MM.1S (cell line): ENCODE data around the gene AGGF1.

ENCODE experiments used
- EZH2 ChIP-seq: fragments of 300-600 bp; sonication (generic); optimal IDR thresholded peaks from 2 replicates; pipeline ENCODE3; 2017; ENCODE audit warnings: low read depth, mild to moderate bottlenecking, antibody characterized with exemption, low read length, mixed read lengths
- EZH2phosphoT487 ChIP-seq: fragments of 300-600 bp; sonication (generic); IDR thresholded peaks from 2 replicates; pipeline ENCODE4 v1.6.1; 2018; ENCODE audit warnings: antibody characterized with exemption, low read length
- TF ChIP-seq, protein P1 (sequence below): fragments of 300-600 bp; sonication (generic); IDR thresholded peaks from 2 replicates; pipeline ENCODE4 v1.5.1; 2016; ENCODE audit warnings: antibody characterized with exemption, low read length, mixed read lengths

GRCh38 chr5:77011498-77011897, 18.7 kb upstream of the AGGF1 start:
- TF ChIP-seq, protein P1, sequence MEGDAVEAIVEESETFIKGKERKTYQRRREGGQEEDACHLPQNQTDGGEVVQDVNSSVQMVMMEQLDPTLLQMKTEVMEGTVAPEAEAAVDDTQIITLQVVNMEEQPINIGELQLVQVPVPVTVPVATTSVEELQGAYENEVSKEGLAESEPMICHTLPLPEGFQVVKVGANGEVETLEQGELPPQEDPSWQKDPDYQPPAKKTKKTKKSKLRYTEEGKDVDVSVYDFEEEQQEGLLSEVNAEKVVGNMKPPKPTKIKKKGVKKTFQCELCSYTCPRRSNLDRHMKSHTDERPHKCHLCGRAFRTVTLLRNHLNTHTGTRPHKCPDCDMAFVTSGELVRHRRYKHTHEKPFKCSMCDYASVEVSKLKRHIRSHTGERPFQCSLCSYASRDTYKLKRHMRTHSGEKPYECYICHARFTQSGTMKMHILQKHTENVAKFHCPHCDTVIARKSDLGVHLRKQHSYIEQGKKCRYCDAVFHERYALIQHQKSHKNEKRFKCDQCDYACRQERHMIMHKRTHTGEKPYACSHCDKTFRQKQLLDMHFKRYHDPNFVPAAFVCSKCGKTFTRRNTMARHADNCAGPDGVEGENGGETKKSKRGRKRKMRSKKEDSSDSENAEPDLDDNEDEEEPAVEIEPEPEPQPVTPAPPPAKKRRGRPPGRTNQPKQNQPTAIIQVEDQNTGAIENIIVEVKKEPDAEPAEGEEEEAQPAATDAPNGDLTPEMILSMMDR: no peak
- TF ChIP-seq EZH2phosphoT487: no peak
- TF ChIP-seq EZH2: no peak
